ENCODE results near the gene MYH10. TPM values are rescaled to one million over a fixed set of nuclear protein-coding genes. Genes with fewer than 3 reads are reported as not detected.

The MYH10 gene
- total and polyA plus RNA-seq, 4 donors, result 9.1 to 79.1 (median 25.9) TPM

DNA sequence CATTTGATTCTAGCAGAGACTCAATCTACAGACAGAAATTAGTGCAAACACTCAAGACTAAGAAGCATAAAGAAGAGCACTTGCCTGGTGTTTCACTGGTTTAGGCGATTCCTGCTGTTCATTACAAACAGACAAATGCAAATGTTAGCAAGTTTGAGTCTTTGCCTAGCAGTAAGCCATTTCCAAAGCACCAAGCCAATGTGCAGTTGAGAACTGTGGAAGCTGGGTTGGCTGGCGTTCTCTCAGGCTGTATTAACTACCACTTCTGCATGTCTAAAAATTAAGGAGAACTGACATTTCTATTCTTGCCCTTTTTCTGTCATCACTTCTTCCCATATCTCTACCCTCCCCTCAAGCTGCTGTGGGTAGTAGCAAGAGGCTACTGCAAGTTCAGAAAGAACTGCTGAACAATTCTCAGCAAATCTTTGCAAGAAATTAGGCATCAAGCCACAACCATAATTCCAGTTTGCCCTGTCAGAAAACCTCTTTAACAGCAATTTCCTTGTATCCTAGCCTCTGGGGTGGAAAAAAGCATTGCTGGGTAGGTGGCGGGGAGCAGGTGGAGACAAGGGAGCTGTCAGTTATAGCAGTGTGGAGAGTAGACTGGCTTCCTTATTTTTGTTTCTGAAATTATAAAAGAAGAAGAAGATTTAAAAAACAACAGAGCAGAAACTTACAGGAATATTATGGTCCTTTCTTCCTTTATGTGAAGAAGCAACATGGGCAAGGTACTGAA lies 53.8 kb downstream of the MYH10 start:
- Histone ChIP-seq H3K4me1 (ENCODE audit: control insufficient read depth in 4 of 4, insufficient read depth in 4 of 4, low read length in 3 of 4) (no peaks in the 10 kb centered on the region), H3K9me3 (ENCODE audit: control insufficient read depth in 4 of 4, low read length in 3 of 4) (no peaks in the 10 kb centered on the region), H3K27me3 (ENCODE audit: control insufficient read depth in 4 of 4, insufficient read depth in 4 of 4, low read length in 3 of 4) (no peaks in the 10 kb centered on the region), H3K27ac (ENCODE audit: low read depth in 1 of 2, low read length in 2 of 2) (no peak overlapping the region), H3K36me3 (ENCODE audit: control insufficient read depth in 4 of 4, insufficient read depth in 3 of 4, low read depth in 1 of 4, low read length in 3 of 4) (peaks cover 0 to 3% (median 0%) of the 10 kb centered on the region in 4 donors), H3K9ac (ENCODE audit: low read depth in 1 of 2, low read length in 2 of 2) (no peak overlapping the region), H3K4me3 (ENCODE audit: low read depth in 1 of 3, low read length in 3 of 3) (no peak overlapping the region)
- DNase-seq (ENCODE audit: low spot score), result no peak
- TF ChIP-seq GABPA (IDR thresholded peaks at IDR 0.05 in 1 of 2, conservative IDR thresholded peaks at IDR 0.05 in 1 of 2), result no peak
- TF ChIP-seq, protein P1, sequence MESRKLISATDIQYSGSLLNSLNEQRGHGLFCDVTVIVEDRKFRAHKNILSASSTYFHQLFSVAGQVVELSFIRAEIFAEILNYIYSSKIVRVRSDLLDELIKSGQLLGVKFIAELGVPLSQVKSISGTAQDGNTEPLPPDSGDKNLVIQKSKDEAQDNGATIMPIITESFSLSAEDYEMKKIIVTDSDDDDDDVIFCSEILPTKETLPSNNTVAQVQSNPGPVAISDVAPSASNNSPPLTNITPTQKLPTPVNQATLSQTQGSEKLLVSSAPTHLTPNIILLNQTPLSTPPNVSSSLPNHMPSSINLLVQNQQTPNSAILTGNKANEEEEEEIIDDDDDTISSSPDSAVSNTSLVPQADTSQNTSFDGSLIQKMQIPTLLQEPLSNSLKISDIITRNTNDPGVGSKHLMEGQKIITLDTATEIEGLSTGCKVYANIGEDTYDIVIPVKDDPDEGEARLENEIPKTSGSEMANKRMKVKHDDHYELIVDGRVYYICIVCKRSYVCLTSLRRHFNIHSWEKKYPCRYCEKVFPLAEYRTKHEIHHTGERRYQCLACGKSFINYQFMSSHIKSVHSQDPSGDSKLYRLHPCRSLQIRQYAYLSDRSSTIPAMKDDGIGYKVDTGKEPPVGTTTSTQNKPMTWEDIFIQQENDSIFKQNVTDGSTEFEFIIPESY (IDR thresholded peaks at IDR 0.05), result no peak
- TF ChIP-seq FOXA1 (IDR thresholded peaks at IDR 0.05), result no peak
- WGBS, result 96% methylated on average over 3 of the region's 3 CpGs

DNA sequence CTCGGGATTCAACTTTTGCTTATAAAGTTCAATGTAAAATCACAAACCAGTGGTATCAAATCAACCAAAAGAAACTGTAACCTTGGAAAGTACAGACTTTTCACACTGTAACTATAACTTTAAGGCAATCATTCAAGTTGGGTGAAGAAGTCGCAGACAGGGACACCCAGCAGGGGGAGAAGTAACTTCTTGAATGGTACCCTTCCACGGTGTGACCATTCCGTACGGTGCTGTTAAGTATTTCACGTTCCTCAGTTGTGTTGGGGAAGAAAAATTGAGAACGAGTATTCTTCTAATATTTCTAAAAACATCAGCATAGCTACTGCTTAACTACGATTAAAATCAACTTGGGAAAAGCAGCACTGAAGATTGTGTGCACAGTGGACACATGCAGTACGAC lies 55.8 kb downstream of the MYH10 start:
- TF ChIP-seq RAD21 (IDR thresholded peaks at IDR 0.05) (peak; percentile 44 to 74), JUND (IDR thresholded peaks at IDR 0.05) (no peak)
- TF ChIP-seq, protein P2, sequence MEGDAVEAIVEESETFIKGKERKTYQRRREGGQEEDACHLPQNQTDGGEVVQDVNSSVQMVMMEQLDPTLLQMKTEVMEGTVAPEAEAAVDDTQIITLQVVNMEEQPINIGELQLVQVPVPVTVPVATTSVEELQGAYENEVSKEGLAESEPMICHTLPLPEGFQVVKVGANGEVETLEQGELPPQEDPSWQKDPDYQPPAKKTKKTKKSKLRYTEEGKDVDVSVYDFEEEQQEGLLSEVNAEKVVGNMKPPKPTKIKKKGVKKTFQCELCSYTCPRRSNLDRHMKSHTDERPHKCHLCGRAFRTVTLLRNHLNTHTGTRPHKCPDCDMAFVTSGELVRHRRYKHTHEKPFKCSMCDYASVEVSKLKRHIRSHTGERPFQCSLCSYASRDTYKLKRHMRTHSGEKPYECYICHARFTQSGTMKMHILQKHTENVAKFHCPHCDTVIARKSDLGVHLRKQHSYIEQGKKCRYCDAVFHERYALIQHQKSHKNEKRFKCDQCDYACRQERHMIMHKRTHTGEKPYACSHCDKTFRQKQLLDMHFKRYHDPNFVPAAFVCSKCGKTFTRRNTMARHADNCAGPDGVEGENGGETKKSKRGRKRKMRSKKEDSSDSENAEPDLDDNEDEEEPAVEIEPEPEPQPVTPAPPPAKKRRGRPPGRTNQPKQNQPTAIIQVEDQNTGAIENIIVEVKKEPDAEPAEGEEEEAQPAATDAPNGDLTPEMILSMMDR (IDR thresholded peaks at IDR 0.05; ENCODE audit: low read depth, low read length, missing input control), result peak; percentile 21
- Histone ChIP-seq H3K4me3 (ENCODE audit: low read depth in 1 of 3, low read length in 3 of 3) (no peak overlapping the region), H3K9ac (ENCODE audit: low read depth in 1 of 2, low read length in 2 of 2) (no peak overlapping the region), H3K9me3 (ENCODE audit: control insufficient read depth in 4 of 4, low read length in 3 of 4) (no peaks in the 10 kb centered on the region), H3K27ac (ENCODE audit: low read depth in 1 of 2, low read length in 2 of 2) (no peak overlapping the region), H3K36me3 (ENCODE audit: control insufficient read depth in 4 of 4, insufficient read depth in 3 of 4, low read depth in 1 of 4, low read length in 3 of 4) (peaks cover 0 to 3% (median under 1%) of the 10 kb centered on the region in 4 donors), H3K4me1 (ENCODE audit: control insufficient read depth in 4 of 4, insufficient read depth in 4 of 4, low read length in 3 of 4) (no peaks in the 10 kb centered on the region), H3K27me3 (ENCODE audit: control insufficient read depth in 4 of 4, insufficient read depth in 4 of 4, low read length in 3 of 4) (no peaks in the 10 kb centered on the region)
- 84% methylated on average over 9 of the region's 9 CpGs for WGBS
- DNase-seq (ENCODE audit: low spot score), result no peak

DNA sequence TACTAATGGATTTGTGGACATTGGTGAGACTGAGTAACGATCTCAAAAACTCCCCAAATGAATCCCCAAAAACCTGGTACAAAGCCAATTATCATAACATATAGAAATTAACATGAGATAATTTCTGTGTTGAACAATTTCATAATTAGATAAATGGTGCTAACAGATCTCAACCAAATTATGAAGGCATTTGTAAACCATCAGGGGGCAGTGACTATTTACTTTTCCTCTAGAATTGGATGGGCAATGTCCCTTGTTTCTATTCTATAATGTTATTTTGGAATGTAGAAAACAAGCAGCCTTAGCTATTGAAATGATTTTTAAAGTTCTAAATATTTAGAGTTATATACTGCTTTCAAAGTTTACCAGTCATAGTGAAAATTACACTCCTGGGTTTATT lies 57.8 kb downstream of the MYH10 start:
- Histone ChIP-seq H3K36me3 (ENCODE audit: control insufficient read depth in 4 of 4, insufficient read depth in 3 of 4, low read depth in 1 of 4, low read length in 3 of 4) (peaks cover 0 to 10% (median 4%) of the 10 kb centered on the region in 4 donors), H3K9ac (ENCODE audit: low read depth in 1 of 2, low read length in 2 of 2) (no peak overlapping the region), H3K27me3 (ENCODE audit: control insufficient read depth in 4 of 4, insufficient read depth in 4 of 4, low read length in 3 of 4) (no peaks in the 10 kb centered on the region), H3K4me3 (ENCODE audit: low read depth in 1 of 3, low read length in 3 of 3) (no peak overlapping the region), H3K27ac (ENCODE audit: low read depth in 1 of 2, low read length in 2 of 2) (no peak overlapping the region), H3K4me1 (ENCODE audit: control insufficient read depth in 4 of 4, insufficient read depth in 4 of 4, low read length in 3 of 4) (no peaks in the 10 kb centered on the region), H3K9me3 (ENCODE audit: control insufficient read depth in 4 of 4, low read length in 3 of 4) (no peaks in the 10 kb centered on the region)
- no peak for DNase-seq (ENCODE audit: low spot score)
- WGBS, result 82% methylated on average over 1 of the region's 1 CpG
- TF ChIP-seq RAD21 (IDR thresholded peaks at IDR 0.05), result peak; percentile 75 to 82
- TF ChIP-seq, protein P1 (IDR thresholded peaks at IDR 0.05), result no peak
- TF ChIP-seq, protein P2 (IDR thresholded peaks at IDR 0.05; ENCODE audit: low read depth, low read length, missing input control), result peak; percentile 41
- TF ChIP-seq FOXA2 (IDR thresholded peaks at IDR 0.05), result no peak
- TF ChIP-seq, protein P3, sequence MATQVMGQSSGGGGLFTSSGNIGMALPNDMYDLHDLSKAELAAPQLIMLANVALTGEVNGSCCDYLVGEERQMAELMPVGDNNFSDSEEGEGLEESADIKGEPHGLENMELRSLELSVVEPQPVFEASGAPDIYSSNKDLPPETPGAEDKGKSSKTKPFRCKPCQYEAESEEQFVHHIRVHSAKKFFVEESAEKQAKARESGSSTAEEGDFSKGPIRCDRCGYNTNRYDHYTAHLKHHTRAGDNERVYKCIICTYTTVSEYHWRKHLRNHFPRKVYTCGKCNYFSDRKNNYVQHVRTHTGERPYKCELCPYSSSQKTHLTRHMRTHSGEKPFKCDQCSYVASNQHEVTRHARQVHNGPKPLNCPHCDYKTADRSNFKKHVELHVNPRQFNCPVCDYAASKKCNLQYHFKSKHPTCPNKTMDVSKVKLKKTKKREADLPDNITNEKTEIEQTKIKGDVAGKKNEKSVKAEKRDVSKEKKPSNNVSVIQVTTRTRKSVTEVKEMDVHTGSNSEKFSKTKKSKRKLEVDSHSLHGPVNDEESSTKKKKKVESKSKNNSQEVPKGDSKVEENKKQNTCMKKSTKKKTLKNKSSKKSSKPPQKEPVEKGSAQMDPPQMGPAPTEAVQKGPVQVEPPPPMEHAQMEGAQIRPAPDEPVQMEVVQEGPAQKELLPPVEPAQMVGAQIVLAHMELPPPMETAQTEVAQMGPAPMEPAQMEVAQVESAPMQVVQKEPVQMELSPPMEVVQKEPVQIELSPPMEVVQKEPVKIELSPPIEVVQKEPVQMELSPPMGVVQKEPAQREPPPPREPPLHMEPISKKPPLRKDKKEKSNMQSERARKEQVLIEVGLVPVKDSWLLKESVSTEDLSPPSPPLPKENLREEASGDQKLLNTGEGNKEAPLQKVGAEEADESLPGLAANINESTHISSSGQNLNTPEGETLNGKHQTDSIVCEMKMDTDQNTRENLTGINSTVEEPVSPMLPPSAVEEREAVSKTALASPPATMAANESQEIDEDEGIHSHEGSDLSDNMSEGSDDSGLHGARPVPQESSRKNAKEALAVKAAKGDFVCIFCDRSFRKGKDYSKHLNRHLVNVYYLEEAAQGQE (IDR thresholded peaks at IDR 0.05), result no peak

All from liver (tissue), 9 donors.